NB4 (cell line): Measurements from ENCODE around the gene DDRGK1.

Source experiments
- MYC ChIP-seq: IDR thresholded peaks from 2 replicates; pipeline ENCODE4 v1.6.1; 2011; ENCODE audit warnings: low read depth, low read length
- POLR2A ChIP-seq: IDR thresholded peaks from 2 replicates; pipeline ENCODE4 v1.6.1; 2011; ENCODE audit warnings: mild to moderate bottlenecking; ENCODE audit not compliant: insufficient read length; ENCODE audit errors: extremely low read depth
- TF ChIP-seq, protein P1 (sequence below): IDR thresholded peaks from one replicate; pipeline ENCODE4 v1.5.1; 2012; ENCODE audit warnings: low read depth, low read length
- TF ChIP-seq, protein P2 (sequence below): IDR thresholded peaks from 2 replicates; pipeline ENCODE4 v1.6.1; 2011; ENCODE audit warnings: low read depth, low read length

DNA sequence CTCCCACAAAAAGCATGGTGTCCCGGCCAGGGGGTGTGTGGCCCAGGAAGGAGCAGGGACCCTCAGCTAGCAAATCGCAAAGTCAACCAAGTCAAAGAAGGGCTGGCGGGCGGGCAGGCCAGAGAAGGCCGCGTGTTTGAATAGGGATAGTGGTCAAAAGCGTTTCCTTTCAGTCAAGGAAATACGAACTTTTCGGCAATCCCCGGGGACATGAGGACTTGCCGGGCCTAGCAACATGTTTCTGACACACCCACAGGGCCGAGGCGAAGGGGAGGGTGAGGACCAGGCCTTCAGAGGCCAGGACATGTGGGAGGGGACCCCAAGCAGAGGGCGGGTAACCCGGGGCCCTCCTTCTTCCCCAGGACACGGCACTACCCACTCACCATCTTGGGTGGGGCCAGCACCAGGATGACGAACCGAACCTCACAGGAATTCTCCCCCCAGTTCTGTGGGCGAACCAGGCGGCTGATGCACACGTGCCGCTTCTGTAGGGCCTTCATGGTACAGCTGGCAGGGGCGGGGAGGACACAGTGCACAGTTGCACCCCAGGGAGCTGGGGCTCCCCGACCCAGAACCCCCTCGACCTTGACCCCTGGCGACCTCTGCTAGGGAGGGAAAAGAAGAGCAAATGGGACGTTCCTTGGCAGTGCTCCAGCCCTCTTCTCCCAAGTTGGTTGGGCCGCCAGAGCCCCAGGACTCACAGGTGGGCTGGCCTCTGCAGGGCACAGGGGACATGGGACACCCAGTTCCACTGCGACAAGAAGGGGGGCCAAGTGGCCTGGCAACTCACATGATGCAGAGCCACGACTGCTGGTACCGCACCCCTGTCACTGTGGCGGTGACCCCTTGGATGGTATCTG is 28.9 kb upstream of the DDRGK1 start:
- TF ChIP-seq, protein P1, sequence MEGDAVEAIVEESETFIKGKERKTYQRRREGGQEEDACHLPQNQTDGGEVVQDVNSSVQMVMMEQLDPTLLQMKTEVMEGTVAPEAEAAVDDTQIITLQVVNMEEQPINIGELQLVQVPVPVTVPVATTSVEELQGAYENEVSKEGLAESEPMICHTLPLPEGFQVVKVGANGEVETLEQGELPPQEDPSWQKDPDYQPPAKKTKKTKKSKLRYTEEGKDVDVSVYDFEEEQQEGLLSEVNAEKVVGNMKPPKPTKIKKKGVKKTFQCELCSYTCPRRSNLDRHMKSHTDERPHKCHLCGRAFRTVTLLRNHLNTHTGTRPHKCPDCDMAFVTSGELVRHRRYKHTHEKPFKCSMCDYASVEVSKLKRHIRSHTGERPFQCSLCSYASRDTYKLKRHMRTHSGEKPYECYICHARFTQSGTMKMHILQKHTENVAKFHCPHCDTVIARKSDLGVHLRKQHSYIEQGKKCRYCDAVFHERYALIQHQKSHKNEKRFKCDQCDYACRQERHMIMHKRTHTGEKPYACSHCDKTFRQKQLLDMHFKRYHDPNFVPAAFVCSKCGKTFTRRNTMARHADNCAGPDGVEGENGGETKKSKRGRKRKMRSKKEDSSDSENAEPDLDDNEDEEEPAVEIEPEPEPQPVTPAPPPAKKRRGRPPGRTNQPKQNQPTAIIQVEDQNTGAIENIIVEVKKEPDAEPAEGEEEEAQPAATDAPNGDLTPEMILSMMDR, result no peak
- TF ChIP-seq POLR2A (no peak), MYC (no peak)
- TF ChIP-seq, protein P2, sequence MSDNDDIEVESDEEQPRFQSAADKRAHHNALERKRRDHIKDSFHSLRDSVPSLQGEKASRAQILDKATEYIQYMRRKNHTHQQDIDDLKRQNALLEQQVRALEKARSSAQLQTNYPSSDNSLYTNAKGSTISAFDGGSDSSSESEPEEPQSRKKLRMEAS, result no peak
